ENCODE measurements around the gene PHF14.
"Not testable (repeated sequence)": the region's sequence is repeated elsewhere in the genome, so short reads cannot be mapped to it uniquely, and the experiment has no call there.

Gene PHF14

GRCh38 chr7:10973061-10973941 lies at the start of gene PHF14:
TSS of gene PHF14 (plus strand) at chr7:10973872. CDS start at chr7:10974324, 452 bp downstream.
- peak; percentile 98 for DNase-seq

GRCh38 chr7:10924370-10924769 lies 49.3 kb upstream of the PHF14 start:
- no peak for DNase-seq

GRCh38 chr7:10928203-10928602 lies 45.5 kb upstream of the PHF14 start:
- DNase-seq: not testable (repeated sequence)

- no peak for DNase-seq
Observed at GRCh38 chr7:10930551-10930950, 43.1 kb upstream of the PHF14 start.

GRCh38 chr7:10931161-10931560 lies 42.5 kb upstream of the PHF14 start:
- DNase-seq: no peak

- DNase-seq: no peak
Observed at GRCh38 chr7:10934292-10934691, 39.4 kb upstream of the PHF14 start.

GRCh38 chr7:10939237-10939910 lies 34.3 kb upstream of the PHF14 start:
- DNase-seq: no peak

- DNase-seq: peak; percentile 94
Observed at GRCh38 chr7:10939911-10940703, 33.6 kb upstream of the PHF14 start.

GRCh38 chr7:10940704-10941355 lies 32.8 kb upstream of the PHF14 start:
- DNase-seq: no peak

GRCh38 chr7:10950494-10950893 lies 23.2 kb upstream of the PHF14 start:
- no peak for DNase-seq

- DNase-seq: not testable (repeated sequence)
Observed at GRCh38 chr7:10950974-10951578, 22.6 kb upstream of the PHF14 start.

GRCh38 chr7:10952588-10952987 lies 21.1 kb upstream of the PHF14 start:
- DNase-seq: no peak

- DNase-seq: not testable (repeated sequence)
Observed at GRCh38 chr7:10953078-10953750, 20.5 kb upstream of the PHF14 start.

GRCh38 chr7:10956528-10956927 lies 17.1 kb upstream of the PHF14 start:
- DNase-seq: no peak

GRCh38 chr7:10960242-10960641 lies 13.4 kb upstream of the PHF14 start:
- DNase-seq: not testable (repeated sequence)

GRCh38 chr7:10965016-10965415 lies 8.7 kb upstream of the PHF14 start:
- not testable (repeated sequence) for DNase-seq

- DNase-seq: no peak
Observed at GRCh38 chr7:10972174-10972573, 1.5 kb upstream of the PHF14 start.

GRCh38 chr7:10973942-10974911 lies 555 bp downstream of the PHF14 start:
- DNase-seq: peak; percentile 32

GRCh38 chr7:10977113-10977512 lies 3.4 kb downstream of the PHF14 start:
- DNase-seq: no peak

- no peak for DNase-seq
Observed at GRCh38 chr7:10981317-10981716, 7.6 kb downstream of the PHF14 start.
